Heart left ventricle (tissue), 16 donors: Measurements from ENCODE around the gene ZBTB46. TPM values are rescaled to one million over a fixed set of nuclear protein-coding genes. Genes with fewer than 3 reads are reported as not detected.

Source experiments
- ATAC-seq, 4 donors: fragments of 200-7000 bp; cut with Tn5 transposase; one replicate each; pipeline ENCODE4 v1.9.1; 2020 to 2022; ENCODE audit warnings: moderate library complexity in 4 of 4, mild to moderate bottlenecking in 3 of 4, moderate number of reproducible peaks in 1 of 4
- DNase-seq, 5 donors: peaks; one replicate each; pipeline ENCODE4 v3.0.0-alpha.2; 2020
- H3K27ac ChIP-seq, 12 donors: fragments of 200-600 bp; sonication (generic) in 4 of 12; one replicate each; pipeline versions ENCODE4 v1.5.0 to v1.8.0; 2016 to 2022; ENCODE audit warnings: mild to moderate bottlenecking in 2 of 12
- H3K27me3 ChIP-seq, 9 donors: fragments of 200-600 bp; sonication (generic) in 2 of 9; one replicate each; pipeline versions ENCODE4 v1.5.1 to v1.8.0; 2016 to 2022; ENCODE audit warnings: mild to moderate bottlenecking in 3 of 9
- H3K36me3 ChIP-seq, 9 donors: fragments of 200-600 bp; sonication (generic) in 2 of 9; one replicate each; pipeline versions ENCODE4 v1.5.0 to v1.8.0; 2018 to 2022; ENCODE audit warnings: mild to moderate bottlenecking in 2 of 9
- H3K4me1 ChIP-seq, 12 donors: fragments of 200-600 bp; sonication (generic) in 4 of 12; one replicate each; pipeline versions ENCODE4 v1.5.0 to v1.8.0; 2016 to 2022; ENCODE audit warnings: mild to moderate bottlenecking in 3 of 12
- H3K4me3 ChIP-seq, 12 donors: fragments of 200-600 bp; sonication (generic) in 4 of 12; one replicate each; pipeline versions ENCODE4 v1.5.0 to v1.8.0; 2017 to 2022; ENCODE audit warnings: mild to moderate bottlenecking in 9 of 12, moderate library complexity in 4 of 12
- H3K9me3 ChIP-seq, 12 donors: fragments of 200-600 bp; sonication (generic) in 4 of 12; one replicate each; pipeline versions ENCODE4 v1.5.0 to v1.8.0; 2016 to 2022; ENCODE audit warnings: mild to moderate bottlenecking in 1 of 12
- CTCF ChIP-seq, 12 donors: fragments of 200-600 bp; sonication (generic) in 4 of 12; IDR thresholded peaks; one replicate each; pipeline versions ENCODE4 v1.5.0 to v1.8.0; 2018 to 2022; ENCODE audit warnings: antibody characterized with exemption in 12 of 12, mild to moderate bottlenecking in 5 of 12
- POLR2A ChIP-seq, 2 donors: fragments of 450-650 bp; IDR thresholded peaks; one replicate each; pipeline ENCODE4 v1.6.1; 2017; ENCODE audit warnings: antibody characterized with exemption in 2 of 2, mild to moderate bottlenecking in 2 of 2, moderate library complexity in 2 of 2
- WGBS, 4 donors: extraction: QIAGEN DNeasy Blood & Tissue Kit in 2 of 4; methylation state at CpG; one replicate each; pipeline versions ENCODE4 v1.1.5 to v1.1.7; 2013 to 2018; 5-methylcytosine and 5-hydroxymethylcytosine counted together
- intact Hi-C, 10 donors: fragments of 100-400 bp; cut with DNase I; formaldehyde crosslinking; loops; one replicate each; pipeline versions ENCODE4 v1.11.1 to v1.14.2; 2022
- polyA plus RNA-seq, 2 donors: library from polyadenylated mRNA; stranded (reverse); fragments of 200-250 nt; gene quantifications; one replicate each; pipeline ENCODE4 v1.2.3, GENCODE V29; 2013
- total RNA-seq, 9 donors: library from RNA; depleted of rRNA in 2 of 9; stranded (reverse); fragments of >200 nt in 2 of 9; fragmentation: NEBNext Ultra II Directional in 3 of 9; extraction: Animal tissue kit (Norgen Biotek cat#: 25700) in 3 of 9; gene quantifications; one replicate each; pipeline versions ENCODE4 v1.1.0 to v1.2.4, GENCODE V29; 2016 to 2023
- donor health status: ischemic (EF 13 %, LVEDD 7.1; RV severe dilation, severe dysfunction).
- donor health status: healthy with polysubstance abuse.
- donor health status: DM: no; HTN: yes; CAD: no.
- donor health status: DM: no; HTN: no; CAD: no.
- donor health status: ischemic (EF 25% LVEDD 6.9; RV normal size, moderate dysfunction).
- donor health status: ischemic (EF 25% LVEDD 5.7; RV mildly dilated, moderate dysfunction).
- donor health status: healthy.
- donor health status: DM: yes; HTN: yes; CAD: no.
- donor health status: ischemic (EF 35%, LVEDD 5.7; RV mildly dilated, moderate dysfunction).
- donor health status: nonischemic (EF 11% LVEDD 7.7; RV severe dilation, severe dysfunction).
- donor health status: DM: yes; HTN: yes; CAD: no.
- donor health status: PGD.
- donor health status: ischemic (EF 29% LVEDD 5.4; RV normal size, mild dysfunction).
- donor health status: nonischemic (EF 23%, LVEDD 6.1; RV moderate dilation, normal function).

ZBTB46 gene
- total and polyA plus RNA-seq, 11 donors, result 6.6 to 27.4 (median 14.3) TPM

GRCh38 chr20:63822276-63822696 is 8.8 kb downstream of the ZBTB46 start:
- peak in 3 of 4 donors; percentile 16 to 72 (median 40) for ATAC-seq
- peak in 2 of 5 donors; percentile 46 to 52 for DNase-seq
- Histone ChIP-seq H3K27me3 (no peaks in the 10 kb centered on the region), H3K36me3 (peaks cover 0 to 6% (median 0%) of the 10 kb centered on the region in 9 donors), H3K27ac (peak overlapping the region in 3 of 12 donors; percentile 12 to 39 (median 24)), H3K4me3 (peak overlapping the region in 1 of 12 donors; percentile 6), H3K9me3 (no peaks in the 10 kb centered on the region), H3K4me1 (peaks cover 0 to 69% (median 40%) of the 10 kb centered on the region in 12 donors)
- intact Hi-C loops, result loop anchor here in 5 of 10 donors (5.0 kb wide), 2 partner anchors 35 to 40 kb away; partner anchors contain the start of gene ABHD16B (in 2 of the 5)
- TF ChIP-seq POLR2A (IDR thresholded peaks at IDR 0.05) (no peak), CTCF (IDR thresholded peaks at IDR 0.05) (no peak)
- 52 to 59% (median 57%) methylated on average over 14 to 15 of the region's 15 CpGs for WGBS, 4 donors

DNA sequence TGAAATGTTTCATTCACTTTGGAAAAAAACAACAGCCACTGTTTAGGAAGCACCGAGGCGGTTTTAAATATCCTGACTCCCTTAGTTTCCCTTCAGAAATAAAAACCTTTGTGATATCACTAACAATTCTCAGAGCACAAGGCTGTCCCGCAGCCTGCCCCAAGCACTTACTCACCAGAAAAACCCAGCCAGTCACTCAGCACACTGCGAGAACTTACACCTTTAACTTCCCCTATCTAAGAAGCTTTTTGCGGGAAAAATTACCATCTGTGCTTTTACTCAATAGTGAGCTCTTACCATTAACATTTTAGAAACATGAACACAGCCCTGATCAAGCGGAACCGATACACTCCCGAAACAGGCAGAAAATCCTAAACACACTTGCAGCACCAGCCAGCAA is 9.3 kb downstream of the ZBTB46 start:
- Histone ChIP-seq H3K4me1 (peaks cover 0 to 65% (median 40%) of the 10 kb centered on the region in 12 donors), H3K9me3 (no peaks in the 10 kb centered on the region), H3K27me3 (no peaks in the 10 kb centered on the region), H3K36me3 (peaks cover 0 to 6% (median 0%) of the 10 kb centered on the region in 9 donors), H3K27ac (peak overlapping the region in 1 of 12 donors; percentile 39), H3K4me3 (no peak overlapping the region)
- 72 to 85% (median 81%) methylated on average over 8 of the region's 8 CpGs for WGBS, 4 donors
- TF ChIP-seq CTCF (IDR thresholded peaks at IDR 0.05) (no peak), POLR2A (IDR thresholded peaks at IDR 0.05) (no peak)
- intact Hi-C loops, result loop anchor here in 5 of 10 donors (5.0 kb wide), 2 partner anchors 35 to 40 kb away; partner anchors contain the start of gene ABHD16B (in 2 of the 5)
- ATAC-seq (no peak), DNase-seq (no peak)

- no peak for DNase-seq
- intact Hi-C loops, result loop anchor here in 2 of 10 donors (5.0 to 10.0 kb wide), 2 partner anchors 43 to 45 kb away; partner anchors contain the start of genes ABHD16B (in 2 of the 2) and TPD52L2 (in 1 of the 2)
Observed at GRCh38 chr20:63819224-63819921, 11.7 kb downstream of the ZBTB46 start.

More at GRCh38 chr20:63819224-63819921, 11.7 kb downstream of the ZBTB46 start:
- peaks cover 0 to 6% (median 0%) of the 10 kb centered on the region in 9 donors for H3K36me3 ChIP-seq
- peak in 3 of 4 donors; percentile 33 to 61 (median 53) for ATAC-seq
- TF ChIP-seq POLR2A (IDR thresholded peaks at IDR 0.05) (no peak), CTCF (IDR thresholded peaks at IDR 0.05) (peak in 11 of 12 donors; percentile 15 to 57 (median 41))
- no peaks in the 10 kb centered on the region for H3K9me3 ChIP-seq
- 39 to 53% (median 48%) methylated on average over 21 to 24 of the region's 24 CpGs for WGBS, 4 donors
- no peaks in the 10 kb centered on the region for H3K27me3 ChIP-seq
- H3K27ac ChIP-seq, result peak overlapping the region in 5 of 12 donors; percentile 11 to 50 (median 28)
- peaks cover 0 to 57% (median 33%) of the 10 kb centered on the region in 12 donors for H3K4me1 ChIP-seq
- peak overlapping the region in 2 of 12 donors; percentile 2 to 32 for H3K4me3 ChIP-seq
